Cardiac muscle cell (in vitro differentiated cells and primary cell): Measurements from ENCODE around the gene CPZ. TPM values are rescaled to one million over a fixed set of nuclear protein-coding genes. Genes with fewer than 3 reads are reported as not detected.
A peak's percentile ranks its signal among the peaks of the same experiment; 100 is the strongest.

Experiments used
- DNase-seq, 2 donors: peaks; one replicate each; pipeline versions ENCODE4 v3.0.0 to v3.0.0-alpha.2; 2010 to 2017; ENCODE audit warnings: low read depth in 1 of 2, low spot score in 1 of 2
- H3K27ac ChIP-seq: fragments of 200-600 bp; sonication (generic); 2 replicates; pipeline ENCODE4 v1.5.1; 2016
- H3K27me3 ChIP-seq: fragments of 200-600 bp; sonication (generic); 2 replicates; pipeline ENCODE4 v1.6.0; 2016; ENCODE audit warnings: control low read depth
- H3K36me3 ChIP-seq: fragments of 200-600 bp; sonication (generic); 2 replicates; pipeline ENCODE4 v1.5.1; 2016; ENCODE audit warnings: control low read depth
- H3K4me1 ChIP-seq: fragments of 200-600 bp; sonication (generic); 2 replicates; pipeline ENCODE4 v1.8.1; 2017; ENCODE audit warnings: low read depth, mild to moderate bottlenecking, mixed run types
- H3K4me3 ChIP-seq: fragments of 200-600 bp; sonication (generic); 2 replicates; pipeline ENCODE4 v1.5.1; 2016; ENCODE audit warnings: mild to moderate bottlenecking
- H3K9me3 ChIP-seq: fragments of 200-600 bp; sonication (generic); 2 replicates; pipeline ENCODE4 v1.5.1; 2017; ENCODE audit warnings: low read depth, mild to moderate bottlenecking, control low read depth
- polyA plus RNA-seq: library from polyadenylated mRNA; unstranded; fragments of >200 nt; fragmentation: Nextera tagmentation; extraction: Ambion mirVana; gene quantifications from 2 replicates; pipeline ENCODE4 v1.2.1, GENCODE V29; 2016
- total RNA-seq: library from RNA; depleted of rRNA; stranded (reverse); fragments of >200 nt; gene quantifications from 2 replicates; pipeline ENCODE4 v1.2.3, GENCODE V29; 2016
- TF ChIP-seq, protein P1 (sequence below): IDR thresholded peaks from 2 replicates; pipeline ENCODE4 v1.5.1; 2012; ENCODE audit warnings: low read depth, mild to moderate bottlenecking, low read length

Gene CPZ
- total and polyA plus RNA-seq, 2 experiments from 2014 or later: 4.7 to 12.0 TPM

DNA sequence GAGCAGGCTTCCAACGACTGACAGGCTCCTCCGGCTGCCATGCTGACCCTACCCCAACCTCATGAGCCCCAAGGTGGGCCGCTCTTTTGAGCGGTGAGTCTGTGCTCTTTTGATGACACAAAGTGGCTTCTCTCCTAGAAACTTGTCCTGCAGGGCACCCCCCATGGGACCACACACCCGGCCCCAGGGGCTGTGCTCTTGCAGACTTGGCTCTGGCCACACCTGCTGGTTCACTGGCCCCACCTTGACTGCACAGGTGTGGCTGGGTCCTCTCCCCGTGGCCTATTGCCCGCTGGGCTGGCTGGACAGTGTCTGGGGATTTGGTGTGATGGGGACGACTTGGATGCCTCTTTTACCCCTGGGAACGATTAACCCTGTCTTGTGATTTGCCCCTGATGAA lies 1.5 kb upstream of the CPZ start:
- Histone ChIP-seq H3K36me3 (no peaks in the 10 kb centered on the region), H3K9me3 (no peaks in the 10 kb centered on the region), H3K27me3 (peaks cover 23% of the 10 kb centered on the region)

GRCh38 chr4:8591626-8592365 lies 769 bp upstream of the CPZ start:
- H3K9me3 ChIP-seq: no peaks in the 10 kb centered on the region
- H3K27me3 ChIP-seq: peaks cover 23% of the 10 kb centered on the region
- no peaks in the 10 kb centered on the region for H3K36me3 ChIP-seq
- H3K4me3 ChIP-seq: no peak overlapping the region
- H3K27ac ChIP-seq: no peak overlapping the region
- TF ChIP-seq, protein P1, sequence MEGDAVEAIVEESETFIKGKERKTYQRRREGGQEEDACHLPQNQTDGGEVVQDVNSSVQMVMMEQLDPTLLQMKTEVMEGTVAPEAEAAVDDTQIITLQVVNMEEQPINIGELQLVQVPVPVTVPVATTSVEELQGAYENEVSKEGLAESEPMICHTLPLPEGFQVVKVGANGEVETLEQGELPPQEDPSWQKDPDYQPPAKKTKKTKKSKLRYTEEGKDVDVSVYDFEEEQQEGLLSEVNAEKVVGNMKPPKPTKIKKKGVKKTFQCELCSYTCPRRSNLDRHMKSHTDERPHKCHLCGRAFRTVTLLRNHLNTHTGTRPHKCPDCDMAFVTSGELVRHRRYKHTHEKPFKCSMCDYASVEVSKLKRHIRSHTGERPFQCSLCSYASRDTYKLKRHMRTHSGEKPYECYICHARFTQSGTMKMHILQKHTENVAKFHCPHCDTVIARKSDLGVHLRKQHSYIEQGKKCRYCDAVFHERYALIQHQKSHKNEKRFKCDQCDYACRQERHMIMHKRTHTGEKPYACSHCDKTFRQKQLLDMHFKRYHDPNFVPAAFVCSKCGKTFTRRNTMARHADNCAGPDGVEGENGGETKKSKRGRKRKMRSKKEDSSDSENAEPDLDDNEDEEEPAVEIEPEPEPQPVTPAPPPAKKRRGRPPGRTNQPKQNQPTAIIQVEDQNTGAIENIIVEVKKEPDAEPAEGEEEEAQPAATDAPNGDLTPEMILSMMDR: no peak
- peaks cover 7% of the 10 kb centered on the region for H3K4me1 ChIP-seq
- DNase-seq: no peak

More for the DNA sequence above, 1.5 kb upstream of the CPZ start:
- Histone ChIP-seq H3K4me1 (peaks cover 7% of the 10 kb centered on the region), H3K4me3 (no peak overlapping the region), H3K27ac (no peak overlapping the region)
- DNase-seq: no peak
- TF ChIP-seq, protein P1: no peak

- TF ChIP-seq, protein P1: no peak
These were observed 915 bp downstream of the CPZ start for GRCh38 chr4:8593264-8594096.

DNA sequence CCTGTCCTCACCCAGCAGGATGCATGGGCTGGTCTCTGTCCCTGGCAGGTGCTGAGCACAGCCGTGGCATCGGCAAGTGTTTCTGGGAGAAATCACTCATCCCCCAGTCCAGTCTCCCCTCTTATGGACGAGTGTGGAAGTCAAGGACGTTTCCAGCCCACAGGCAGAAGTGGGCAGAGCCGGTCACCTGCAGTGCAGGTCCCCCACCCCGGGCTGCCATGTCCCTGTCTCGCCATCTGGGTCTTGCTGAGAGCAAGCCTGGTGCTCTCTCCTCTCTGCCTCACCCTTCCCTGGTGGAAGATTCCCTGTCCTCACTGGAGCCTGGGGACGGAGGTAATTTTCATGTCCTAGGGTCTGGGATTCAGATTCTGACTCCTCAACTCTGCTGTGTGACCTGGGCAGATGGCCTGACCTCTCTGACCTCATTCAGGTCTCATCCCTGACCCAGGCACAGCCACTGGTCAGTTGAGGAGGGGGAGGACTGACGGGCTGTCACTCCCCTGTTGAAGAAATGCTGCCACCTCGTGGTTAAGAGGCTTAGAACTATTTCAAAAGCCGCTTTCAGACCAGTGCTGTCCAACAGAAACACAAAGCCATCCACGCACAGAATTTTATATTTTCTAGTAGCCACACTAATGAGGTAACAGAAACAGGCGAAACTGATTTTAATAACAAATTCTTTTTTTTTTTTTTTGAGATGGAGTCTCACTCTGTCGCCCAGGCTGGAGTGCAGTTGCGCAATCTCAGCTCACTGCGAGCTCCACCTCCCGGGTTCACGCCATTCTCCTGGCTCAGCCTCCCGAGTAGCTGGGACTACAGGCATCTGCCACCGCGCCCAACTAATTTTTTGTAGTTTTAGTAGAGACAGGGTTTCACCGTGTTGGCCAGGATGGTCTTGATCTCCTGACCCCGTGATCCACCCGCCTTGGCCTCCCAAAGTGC lies 1.8 kb downstream of the CPZ start:
- Histone ChIP-seq H3K4me1 (peaks cover 12% of the 10 kb centered on the region), H3K36me3 (no peaks in the 10 kb centered on the region), H3K27me3 (peaks cover 23% of the 10 kb centered on the region), H3K4me3 (no peak overlapping the region), H3K9me3 (no peaks in the 10 kb centered on the region), H3K27ac (no peak overlapping the region)
- TF ChIP-seq, protein P1: peak; percentile 73
- DNase-seq: peak; percentile 80 to 86

More at GRCh38 chr4:8593264-8594096, 915 bp downstream of the CPZ start:
- no peak overlapping the region for H3K27ac ChIP-seq
- peak overlapping the region; percentile 34 for H3K4me3 ChIP-seq
- peaks cover 12% of the 10 kb centered on the region for H3K4me1 ChIP-seq
- peaks cover 23% of the 10 kb centered on the region for H3K27me3 ChIP-seq
- no peaks in the 10 kb centered on the region for H3K9me3 ChIP-seq
- H3K36me3 ChIP-seq: no peaks in the 10 kb centered on the region
- no peak for DNase-seq
